GM21381 (cell line): ENCODE measurements around the gene C15orf62.

ENCODE experiments used
- ATAC-seq: cut with Tn5 transposase; IDR thresholded peaks from one replicate; pipeline ENCODE4 v1.9.1; 2021; ENCODE audit warnings: mild to moderate bottlenecking, moderate library complexity; ENCODE audit not compliant: unreplicated experiment

C15orf62 gene

DNA sequence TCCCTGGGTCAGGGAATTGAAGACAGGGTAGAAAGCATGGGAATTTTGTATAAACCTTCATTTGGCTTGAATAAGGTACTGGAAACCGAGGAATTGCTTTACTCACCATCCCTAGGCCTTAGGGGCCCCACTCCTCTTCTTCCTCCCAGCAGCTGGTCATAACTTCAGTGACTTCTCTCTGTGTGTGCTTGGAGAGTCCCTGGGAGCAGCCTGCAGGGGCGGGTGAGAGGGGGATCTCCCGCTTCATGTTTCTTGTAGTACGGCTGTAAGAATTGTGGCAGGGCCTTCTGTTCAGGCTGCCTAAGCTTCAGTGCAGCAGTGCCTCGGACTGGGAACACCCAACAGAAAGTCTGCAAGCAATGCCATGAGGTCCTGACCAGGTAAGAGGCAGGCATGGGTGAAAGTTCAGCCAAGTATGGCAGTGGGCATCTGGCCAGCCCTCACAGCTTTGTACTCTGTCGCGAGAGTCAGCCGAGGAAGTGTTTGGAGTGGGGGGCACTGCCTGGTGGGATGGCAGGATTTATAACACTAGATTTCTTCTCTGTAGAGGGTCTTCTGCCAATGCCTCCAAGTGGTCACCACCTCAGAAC lies 39.2 kb downstream of the C15orf62 start:
- ATAC-seq, result no peak

- no peak for ATAC-seq
These were observed 43.1 kb downstream of the C15orf62 start for GRCh38 chr15:40812721-40813425.

- no peak for ATAC-seq
These were observed 45.4 kb downstream of the C15orf62 start for GRCh38 chr15:40815042-40815698.

- no peak for ATAC-seq
These were observed 49.3 kb downstream of the C15orf62 start for GRCh38 chr15:40819048-40819447.

GRCh38 chr15:40821195-40821594 lies 51.4 kb downstream of the C15orf62 start:
- no peak for ATAC-seq
